Measurements from ENCODE around the gene PAX8. TPM values are rescaled to one million over a fixed set of nuclear protein-coding genes. Genes with fewer than 3 reads are reported as not detected.
"Not testable (repeated sequence)": the region's sequence is repeated elsewhere in the genome, so short reads cannot be mapped to it uniquely, and the experiment has no call there.

PAX8 gene
- total RNA-seq, 1 experiment from 2014 or later = 7.5 TPM

GRCh38 chr2:113309655-113310387 is 31.1 kb upstream of the PAX8 start:
- Mint-ChIP-seq H3K9me3 (ENCODE audit: unreplicated experiment) (no peaks in the 10 kb centered on the region), H3K36me3 (ENCODE audit: insufficient read depth, unreplicated experiment) (no peaks in the 10 kb centered on the region), H3K4me1 (ENCODE audit: low read depth, unreplicated experiment) (no peaks in the 10 kb centered on the region), H3K4me3 (ENCODE audit: unreplicated experiment) (no peak overlapping the region), H3K27me3 (ENCODE audit: insufficient read depth, unreplicated experiment) (no peaks in the 10 kb centered on the region), H3K27ac (ENCODE audit: unreplicated experiment) (no peak overlapping the region)
- no peak for DNase-seq
- CTCF ChIA-PET = no interaction called here
- H3K27me3 ChIP-seq (replicated peaks; ENCODE audit: control insufficient read depth, insufficient read depth, low read length) = no peaks in the 10 kb centered on the region
- H3K9me3 ChIP-seq = no peaks in the 10 kb centered on the region
- intact Hi-C loops (cut with micrococcal nuclease; ENCODE audit: unreplicated experiment) = no loop called here
- POLR2A ChIA-PET = no interaction called here
- no peaks in the 10 kb centered on the region for H3K4me1 ChIP-seq
- no peak for TF ChIP-seq CTCF (IDR thresholded peaks at IDR 0.05; ENCODE audit: insufficient read depth in 1 of 2, low read depth in 1 of 2, low read length in 1 of 2, severe bottlenecking in 1 of 2, unreplicated experiment in 1 of 2)
- no peaks in the 10 kb centered on the region for H3K36me3 ChIP-seq (ENCODE audit: control insufficient read depth, insufficient read depth, low read length)
- H3K4me3 ChIP-seq (ENCODE audit: low read depth, low read length) = no peak overlapping the region
- BruUV-seq (replicated peaks) = no TSS peak

- intact Hi-C loops (cut with micrococcal nuclease; ENCODE audit: unreplicated experiment); POLR2A ChIA-PET; DNase-seq; H3K27me3 Mint-ChIP-seq (ENCODE audit: insufficient read depth, unreplicated experiment); H3K27ac Mint-ChIP-seq (ENCODE audit: unreplicated experiment); BruUV-seq (replicated peaks); H3K36me3 Mint-ChIP-seq (ENCODE audit: insufficient read depth, unreplicated experiment); H3K9me3 Mint-ChIP-seq (ENCODE audit: unreplicated experiment); H3K4me1 Mint-ChIP-seq (ENCODE audit: low read depth, unreplicated experiment); H3K4me3 Mint-ChIP-seq (ENCODE audit: unreplicated experiment); CTCF ChIA-PET; H3K27me3 ChIP-seq (replicated peaks; ENCODE audit: control insufficient read depth, insufficient read depth, low read length); H3K9me3 ChIP-seq; H3K36me3 ChIP-seq (ENCODE audit: control insufficient read depth, insufficient read depth, low read length); H3K4me3 ChIP-seq (ENCODE audit: low read depth, low read length); H3K4me1 ChIP-seq: not testable (repeated sequence)
- peak in 1 of 2 experiments; percentile 22 for TF ChIP-seq CTCF (IDR thresholded peaks at IDR 0.05; ENCODE audit: insufficient read depth in 1 of 2, low read depth in 1 of 2, low read length in 1 of 2, severe bottlenecking in 1 of 2, unreplicated experiment in 1 of 2)
These were observed 30.1 kb upstream of the PAX8 start for GRCh38 chr2:113308784-113309183.

- POLR2A ChIA-PET; H3K9me3 Mint-ChIP-seq (ENCODE audit: unreplicated experiment); H3K4me1 Mint-ChIP-seq (ENCODE audit: low read depth, unreplicated experiment); intact Hi-C loops (cut with micrococcal nuclease; ENCODE audit: unreplicated experiment); H3K4me1 ChIP-seq; H3K4me3 ChIP-seq (ENCODE audit: low read depth, low read length); H3K36me3 Mint-ChIP-seq (ENCODE audit: insufficient read depth, unreplicated experiment); H3K4me3 Mint-ChIP-seq (ENCODE audit: unreplicated experiment); H3K27me3 Mint-ChIP-seq (ENCODE audit: insufficient read depth, unreplicated experiment); BruUV-seq (replicated peaks); H3K9me3 ChIP-seq; CTCF ChIA-PET; DNase-seq; H3K27me3 ChIP-seq (replicated peaks; ENCODE audit: control insufficient read depth, insufficient read depth, low read length); H3K27ac Mint-ChIP-seq (ENCODE audit: unreplicated experiment); H3K36me3 ChIP-seq (ENCODE audit: control insufficient read depth, insufficient read depth, low read length): not testable (repeated sequence)
These were observed 27.5 kb upstream of the PAX8 start for GRCh38 chr2:113306207-113306606.

- H3K4me1 ChIP-seq; H3K27ac Mint-ChIP-seq (ENCODE audit: unreplicated experiment); H3K4me3 Mint-ChIP-seq (ENCODE audit: unreplicated experiment); H3K4me3 ChIP-seq (ENCODE audit: low read depth, low read length); H3K9me3 Mint-ChIP-seq (ENCODE audit: unreplicated experiment); POLR2A ChIA-PET; H3K36me3 ChIP-seq (ENCODE audit: control insufficient read depth, insufficient read depth, low read length); H3K4me1 Mint-ChIP-seq (ENCODE audit: low read depth, unreplicated experiment); H3K27me3 Mint-ChIP-seq (ENCODE audit: insufficient read depth, unreplicated experiment); intact Hi-C loops (cut with micrococcal nuclease; ENCODE audit: unreplicated experiment); DNase-seq; H3K27me3 ChIP-seq (replicated peaks; ENCODE audit: control insufficient read depth, insufficient read depth, low read length); CTCF ChIA-PET; H3K36me3 Mint-ChIP-seq (ENCODE audit: insufficient read depth, unreplicated experiment); BruUV-seq (replicated peaks); H3K9me3 ChIP-seq: not testable (repeated sequence)
These were observed 27.0 kb upstream of the PAX8 start for GRCh38 chr2:113305749-113306148.

All from Caco-2 (cell line).